ENCODE measurements around the gene DOC2A.
A peak's percentile ranks its signal among the peaks of the same experiment; 100 is the strongest.

DOC2A gene

DNA sequence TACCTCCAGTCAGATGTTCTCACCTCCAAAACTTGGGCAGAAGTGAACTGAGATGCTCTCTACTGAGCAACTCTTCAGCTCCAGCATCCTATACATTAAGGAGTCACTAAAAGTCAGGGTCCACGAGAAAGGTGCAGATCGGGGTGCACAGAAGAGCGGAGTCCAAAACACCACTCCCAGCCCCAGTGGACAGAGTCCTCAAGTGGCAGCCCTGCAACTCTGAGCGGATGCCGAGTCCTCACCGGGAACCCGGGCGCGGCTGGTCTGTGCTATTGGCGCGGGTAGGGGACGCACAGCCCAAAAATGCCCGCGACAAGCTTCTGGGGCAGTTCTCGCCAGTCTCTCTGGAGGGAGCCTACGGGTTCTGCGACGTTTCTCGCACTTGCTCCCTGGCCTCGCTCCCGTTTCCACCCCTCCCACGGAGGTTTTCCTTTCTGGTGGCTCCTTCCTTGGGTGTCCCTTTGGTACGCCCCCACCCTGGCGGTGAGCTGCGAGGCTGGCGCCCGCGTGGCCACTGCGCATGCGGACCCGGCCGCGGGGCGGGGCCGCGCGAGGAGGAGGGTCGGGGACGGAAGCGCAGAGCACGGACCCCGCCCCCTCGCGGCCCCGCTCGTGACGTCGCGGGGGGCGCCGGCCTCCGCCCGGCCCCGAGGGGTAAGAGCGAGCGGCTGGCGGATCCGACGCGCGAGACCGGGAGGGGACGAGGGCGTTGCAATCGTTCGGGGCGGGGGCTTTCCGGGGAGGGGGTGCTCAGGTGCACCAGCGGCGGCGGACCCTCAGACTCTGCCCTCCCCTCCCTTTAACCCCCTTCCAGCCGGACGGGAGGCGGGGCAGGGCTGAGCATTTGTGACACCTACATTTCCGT, 49.1 kb downstream of the DOC2A start, which contains the start of gene TMEM219:
TSS of gene TMEM219 (plus strand) at position 601 of the 865 bp plus-strand sequence. CDS start 1,065 bp downstream, outside the sequence.
- peak within 1 kb of the TSS; percentile 44; the same call in 1 of the 2 replicates for H3K27ac ChIP-seq (ENCODE audit: extremely low read depth, low read depth, low read length)
- ChIA-PET POLR2A (interaction anchor here (0.6 to 2.5 kb wide), 17 partner anchors 10 to 284 kb away, joined by 3 to 55 read pairs (median 6); partner anchors contain the start of genes ALDOA, CDIPT, HIRIP3 and INO80E), CTCF (interaction anchor here (0.6 to 3.5 kb wide), 10 partner anchors 10 to 447 kb away, joined by 3 to 16 read pairs (median 4); partner anchors contain the start of genes TAOK2 and TLCD3B)
- TF ChIP-seq SP7 (tag by site-specific recombination; IDR thresholded peaks at IDR 0.05) (0 out of 2 replicates have a peak, but pooled peaks have one; percentile 65), ZNF777 (tag by site-specific recombination; IDR thresholded peaks at IDR 0.05; ENCODE audit: borderline replicate concordance) (peak; percentile 34; the same call in 1 of the 2 replicates), ZNF140 (tag by site-specific recombination; IDR thresholded peaks at IDR 0.05) (no peak), ZNF324 (tag by site-specific recombination; IDR thresholded peaks at IDR 0.05) (no peak), ZNF23 (tag by site-specific recombination; IDR thresholded peaks at IDR 0.05; ENCODE audit: borderline replicate concordance) (no peak), ZBTB11 (tag by site-specific recombination; conservative IDR thresholded peaks at IDR 0.05; ENCODE audit: low read depth) (peak; percentile 59), ZNF366 (tag by site-specific recombination; conservative IDR thresholded peaks at IDR 0.05) (no peak), ZNF626 (tag by site-specific recombination; IDR thresholded peaks at IDR 0.05) (no peak), ZIC2 (tag by site-specific recombination; IDR thresholded peaks at IDR 0.05) (no peak), KLF7 (tag by site-specific recombination; IDR thresholded peaks at IDR 0.05; ENCODE audit: borderline replicate concordance) (peak; percentile 33; the same call in 1 of the 2 replicates), ZFP37 (tag by site-specific recombination; IDR thresholded peaks at IDR 0.05) (no peak), KLF8 (tag by site-specific recombination; IDR thresholded peaks at IDR 0.05) (peak; percentile 67), ZNF19 (tag by site-specific recombination; IDR thresholded peaks at IDR 0.05; ENCODE audit: low read depth) (no peak), ZNF791 (tag by site-specific recombination; IDR thresholded peaks at IDR 0.05) (no peak), ZNF600 (tag by site-specific recombination; IDR thresholded peaks at IDR 0.05) (peak; percentile 91), BCL11B (tag by site-specific recombination; IDR thresholded peaks at IDR 0.05; ENCODE audit: low read depth) (no peak), MYNN (tag by site-specific recombination; IDR thresholded peaks at IDR 0.05; ENCODE audit: borderline replicate concordance) (no peak)
- TF ChIP-seq, protein P1, sequence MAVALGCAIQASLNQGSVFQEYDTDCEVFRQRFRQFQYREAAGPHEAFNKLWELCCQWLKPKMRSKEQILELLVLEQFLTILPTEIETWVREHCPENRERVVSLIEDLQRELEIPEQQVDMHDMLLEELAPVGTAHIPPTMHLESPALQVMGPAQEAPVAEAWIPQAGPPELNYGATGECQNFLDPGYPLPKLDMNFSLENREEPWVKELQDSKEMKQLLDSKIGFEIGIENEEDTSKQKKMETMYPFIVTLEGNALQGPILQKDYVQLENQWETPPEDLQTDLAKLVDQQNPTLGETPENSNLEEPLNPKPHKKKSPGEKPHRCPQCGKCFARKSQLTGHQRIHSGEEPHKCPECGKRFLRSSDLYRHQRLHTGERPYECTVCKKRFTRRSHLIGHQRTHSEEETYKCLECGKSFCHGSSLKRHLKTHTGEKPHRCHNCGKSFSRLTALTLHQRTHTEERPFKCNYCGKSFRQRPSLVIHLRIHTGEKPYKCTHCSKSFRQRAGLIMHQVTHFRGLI (tag by site-specific recombination; IDR thresholded peaks at IDR 0.05) = no peak
- TF ChIP-seq, protein P2, sequence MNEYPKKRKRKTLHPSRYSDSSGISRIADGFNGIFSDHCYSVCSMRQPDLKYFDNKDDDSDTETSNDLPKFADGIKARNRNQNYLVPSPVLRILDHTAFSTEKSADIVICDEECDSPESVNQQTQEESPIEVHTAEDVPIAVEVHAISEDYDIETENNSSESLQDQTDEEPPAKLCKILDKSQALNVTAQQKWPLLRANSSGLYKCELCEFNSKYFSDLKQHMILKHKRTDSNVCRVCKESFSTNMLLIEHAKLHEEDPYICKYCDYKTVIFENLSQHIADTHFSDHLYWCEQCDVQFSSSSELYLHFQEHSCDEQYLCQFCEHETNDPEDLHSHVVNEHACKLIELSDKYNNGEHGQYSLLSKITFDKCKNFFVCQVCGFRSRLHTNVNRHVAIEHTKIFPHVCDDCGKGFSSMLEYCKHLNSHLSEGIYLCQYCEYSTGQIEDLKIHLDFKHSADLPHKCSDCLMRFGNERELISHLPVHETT (tag by site-specific recombination; IDR thresholded peaks at IDR 0.05) = peak; percentile 44; the same call in 1 of the 2 replicates
- TF ChIP-seq, protein P3, sequence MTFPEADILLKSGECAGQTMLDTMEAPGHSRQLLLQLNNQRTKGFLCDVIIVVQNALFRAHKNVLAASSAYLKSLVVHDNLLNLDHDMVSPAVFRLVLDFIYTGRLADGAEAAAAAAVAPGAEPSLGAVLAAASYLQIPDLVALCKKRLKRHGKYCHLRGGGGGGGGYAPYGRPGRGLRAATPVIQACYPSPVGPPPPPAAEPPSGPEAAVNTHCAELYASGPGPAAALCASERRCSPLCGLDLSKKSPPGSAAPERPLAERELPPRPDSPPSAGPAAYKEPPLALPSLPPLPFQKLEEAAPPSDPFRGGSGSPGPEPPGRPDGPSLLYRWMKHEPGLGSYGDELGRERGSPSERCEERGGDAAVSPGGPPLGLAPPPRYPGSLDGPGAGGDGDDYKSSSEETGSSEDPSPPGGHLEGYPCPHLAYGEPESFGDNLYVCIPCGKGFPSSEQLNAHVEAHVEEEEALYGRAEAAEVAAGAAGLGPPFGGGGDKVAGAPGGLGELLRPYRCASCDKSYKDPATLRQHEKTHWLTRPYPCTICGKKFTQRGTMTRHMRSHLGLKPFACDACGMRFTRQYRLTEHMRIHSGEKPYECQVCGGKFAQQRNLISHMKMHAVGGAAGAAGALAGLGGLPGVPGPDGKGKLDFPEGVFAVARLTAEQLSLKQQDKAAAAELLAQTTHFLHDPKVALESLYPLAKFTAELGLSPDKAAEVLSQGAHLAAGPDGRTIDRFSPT (tag by site-specific recombination; IDR thresholded peaks at IDR 0.05) = no peak
- TF ChIP-seq, protein P4, sequence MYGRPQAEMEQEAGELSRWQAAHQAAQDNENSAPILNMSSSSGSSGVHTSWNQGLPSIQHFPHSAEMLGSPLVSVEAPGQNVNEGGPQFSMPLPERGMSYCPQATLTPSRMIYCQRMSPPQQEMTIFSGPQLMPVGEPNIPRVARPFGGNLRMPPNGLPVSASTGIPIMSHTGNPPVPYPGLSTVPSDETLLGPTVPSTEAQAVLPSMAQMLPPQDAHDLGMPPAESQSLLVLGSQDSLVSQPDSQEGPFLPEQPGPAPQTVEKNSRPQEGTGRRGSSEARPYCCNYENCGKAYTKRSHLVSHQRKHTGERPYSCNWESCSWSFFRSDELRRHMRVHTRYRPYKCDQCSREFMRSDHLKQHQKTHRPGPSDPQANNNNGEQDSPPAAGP (tag by site-specific recombination; IDR thresholded peaks at IDR 0.05) = 0 out of 2 replicates have a peak, but pooled peaks have one; percentile 37
- TF ChIP-seq, protein P5, sequence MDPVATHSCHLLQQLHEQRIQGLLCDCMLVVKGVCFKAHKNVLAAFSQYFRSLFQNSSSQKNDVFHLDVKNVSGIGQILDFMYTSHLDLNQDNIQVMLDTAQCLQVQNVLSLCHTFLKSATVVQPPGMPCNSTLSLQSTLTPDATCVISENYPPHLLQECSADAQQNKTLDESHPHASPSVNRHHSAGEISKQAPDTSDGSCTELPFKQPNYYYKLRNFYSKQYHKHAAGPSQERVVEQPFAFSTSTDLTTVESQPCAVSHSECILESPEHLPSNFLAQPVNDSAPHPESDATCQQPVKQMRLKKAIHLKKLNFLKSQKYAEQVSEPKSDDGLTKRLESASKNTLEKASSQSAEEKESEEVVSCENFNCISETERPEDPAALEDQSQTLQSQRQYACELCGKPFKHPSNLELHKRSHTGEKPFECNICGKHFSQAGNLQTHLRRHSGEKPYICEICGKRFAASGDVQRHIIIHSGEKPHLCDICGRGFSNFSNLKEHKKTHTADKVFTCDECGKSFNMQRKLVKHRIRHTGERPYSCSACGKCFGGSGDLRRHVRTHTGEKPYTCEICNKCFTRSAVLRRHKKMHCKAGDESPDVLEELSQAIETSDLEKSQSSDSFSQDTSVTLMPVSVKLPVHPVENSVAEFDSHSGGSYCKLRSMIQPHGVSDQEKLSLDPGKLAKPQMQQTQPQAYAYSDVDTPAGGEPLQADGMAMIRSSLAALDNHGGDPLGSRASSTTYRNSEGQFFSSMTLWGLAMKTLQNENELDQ (tag by site-specific recombination; IDR thresholded peaks at IDR 0.05; ENCODE audit: low read depth) = no peak

More for the DNA sequence above, 49.1 kb downstream of the DOC2A start, which contains the start of gene TMEM219:
- 0 out of 2 replicates have a peak, but pooled peaks cover 3% of the 10 kb centered on the region for H3K4me1 ChIP-seq (ENCODE audit: control insufficient read depth, insufficient read depth, low read length)
- H3K9me3 ChIP-seq (ENCODE audit: control insufficient read depth, insufficient read depth, low read depth, low read length) = no peaks in the 10 kb centered on the region
- H3K36me3 ChIP-seq (ENCODE audit: control insufficient read depth in 2 of 2, insufficient read depth in 1 of 2, low read length in 2 of 2) = peaks cover 0 to 3% of the 10 kb centered on the region in 2 experiments; a peak in 1 of 3 replicates
- H3K4me3 ChIP-seq (ENCODE audit: low read depth, low read length) = peak within 1 kb of the TSS; percentile 57
